ENCODE results near the gene CD24. TPM values are rescaled to one million over a fixed set of nuclear protein-coding genes. Genes with fewer than 3 reads are reported as not detected.

The CD24 gene
- total and polyA plus RNA-seq, 2 of the 8 experiments (the other 6 are each of a cell fraction or from before 2014, with no cell fraction given), result 2,134 to 2,327 TPM

- H2BK120ac ChIP-seq (replicated peaks; ENCODE audit: low read depth, low read length), result no peak overlapping the region
- no peak overlapping the region for H2AK5ac ChIP-seq (ENCODE audit: low read depth, low read length)
- no peak overlapping the region for H2BK15ac ChIP-seq (ENCODE audit: low read length)
- no peak overlapping the region for H2BK12ac ChIP-seq (ENCODE audit: low read depth, low read length)
- CTCF ChIA-PET (ENCODE audit: partially characterized antibody), result interaction anchor here (0.6 to 1.4 kb wide), 2 partner anchors 33 to 299 kb away, joined by 4 to 5 read pairs; no protein-coding TSS in a partner anchor
- H3K4ac ChIP-seq (replicated peaks; ENCODE audit: insufficient read length, low read depth, low read length), result no peak overlapping the region
- no peaks in the 10 kb centered on the region for H3K79me1 ChIP-seq (ENCODE audit: low read depth, low read length)
- H3K56ac ChIP-seq (replicated peaks; ENCODE audit: insufficient read length, low read depth, low read length), result no peak overlapping the region
- no peak overlapping the region for H2AFZ ChIP-seq (ENCODE audit: low read length)
- no peak overlapping the region for H3K4me2 ChIP-seq (ENCODE audit: insufficient read depth in 1 of 2, low read depth in 2 of 2, low read length in 2 of 2)
- no peak overlapping the region for H3K23ac ChIP-seq (ENCODE audit: insufficient read length)
- H3K27me3 ChIP-seq (replicated peaks in 1 of 4; ENCODE audit: control insufficient read depth in 3 of 4, extremely low read depth in 1 of 4, insufficient read depth in 3 of 4, low read length in 3 of 4), result no peaks in the 10 kb centered on the region
- H4K91ac ChIP-seq (replicated peaks; ENCODE audit: insufficient read length, low read length), result no peak overlapping the region
- DNase-seq (ENCODE audit: low read depth in 1 of 2, low spot score in 2 of 2) (no peak), FAIRE-seq (no peak)
- H3K9ac ChIP-seq (replicated peaks in 1 of 4; ENCODE audit: extremely low read depth in 1 of 4, low read depth in 3 of 4, low read length in 3 of 4), result no peak overlapping the region
- H3K18ac ChIP-seq (ENCODE audit: extremely low read depth, low read length), result no peak overlapping the region
- no peak overlapping the region for H3K4me3 ChIP-seq (ENCODE audit: extremely low read depth in 1 of 4, insufficient read depth in 2 of 4, low read depth in 3 of 4, low read length in 4 of 4)
- no peak overlapping the region for H4K5ac ChIP-seq (ENCODE audit: insufficient read length, low read depth, low read length)
- no peaks in the 10 kb centered on the region for H3K23me2 ChIP-seq (ENCODE audit: low read depth, low read length)
- H3K4me1 ChIP-seq (replicated peaks in 1 of 4; ENCODE audit: control insufficient read depth in 3 of 4, insufficient read depth in 4 of 4, low read length in 3 of 4), result no peaks in the 10 kb centered on the region
- H4K8ac ChIP-seq (ENCODE audit: extremely low read depth, insufficient read depth, low read length), result no peak overlapping the region
- no peak overlapping the region for H2BK5ac ChIP-seq (ENCODE audit: low read depth, low read length)
- H2BK20ac ChIP-seq (ENCODE audit: low read length), result no peak overlapping the region
- no peak overlapping the region for H3K27ac ChIP-seq (ENCODE audit: low read depth, low read length)
- H3K14ac ChIP-seq (ENCODE audit: insufficient read length), result no peak overlapping the region
- H3K9me3 ChIP-seq (ENCODE audit: insufficient read depth in 2 of 2, low read depth in 1 of 2, low read length in 1 of 2), result no peaks in the 10 kb centered on the region; a peak in 1 of 4 replicates
- H3K79me2 ChIP-seq (ENCODE audit: control insufficient read depth in 1 of 2, insufficient read depth in 2 of 2, low read length in 2 of 2), result no peaks in the 10 kb centered on the region
- WGBS, 2 experiments (ENCODE audit: extremely low coverage in 1 of 2, insufficient coverage in 1 of 2, insufficient read length in 1 of 2, insufficient replicate concordance in 2 of 2, low coverage in 1 of 2, low lambda C conversion rate in 2 of 2, missing lambda C conversion rate in 1 of 2), result 100% methylated on average over 1 of the region's 1 CpG; no CpG with 5 or more reads in 1 of the 2 experiments
- no peaks in the 10 kb centered on the region for H3K36me3 ChIP-seq (ENCODE audit: control insufficient read depth in 2 of 4, insufficient read depth in 4 of 4, low read length in 3 of 4)
- POLR2A ChIA-PET (ENCODE audit: partially characterized antibody), result interaction anchor here (0.6 to 2.2 kb wide), 3 partner anchors 8 to 160 kb away, joined by 3 to 8 read pairs (median 3); no protein-coding TSS in a partner anchor
- no peaks in the 10 kb centered on the region for H4K20me1 ChIP-seq (replicated peaks in 1 of 2; ENCODE audit: control insufficient read depth in 1 of 2, insufficient read depth in 2 of 2, low read length in 2 of 2)
- TF ChIP-seq KDM4A (IDR thresholded peaks at IDR 0.05; ENCODE audit: low read depth, low read length, severe bottlenecking), result no peak
- no peak for TF ChIP-seq RAD21 (IDR thresholded peaks at IDR 0.05 in 1 of 2, conservative IDR thresholded peaks at IDR 0.05 in 1 of 2; ENCODE audit: low read depth in 2 of 2, low read length in 2 of 2)
- no peak for TF ChIP-seq BACH1 (IDR thresholded peaks at IDR 0.05; ENCODE audit: low read length)
- no peak for TF ChIP-seq CTBP2 (IDR thresholded peaks at IDR 0.05; ENCODE audit: borderline replicate concordance, insufficient read depth, insufficient read length, low read length)
- TF ChIP-seq NANOG (IDR thresholded peaks at IDR 0.05; ENCODE audit: insufficient read depth, low read depth, low read length, poor library complexity, severe bottlenecking), result no peak
- TF ChIP-seq YY1 (IDR thresholded peaks at IDR 0.05; ENCODE audit: low read depth, low read length), result no peak
- TF ChIP-seq, protein P1, sequence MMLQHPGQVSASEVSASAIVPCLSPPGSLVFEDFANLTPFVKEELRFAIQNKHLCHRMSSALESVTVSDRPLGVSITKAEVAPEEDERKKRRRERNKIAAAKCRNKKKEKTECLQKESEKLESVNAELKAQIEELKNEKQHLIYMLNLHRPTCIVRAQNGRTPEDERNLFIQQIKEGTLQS (IDR thresholded peaks at IDR 0.05; ENCODE audit: insufficient read depth, low read depth, low read length), result no peak
- no peak for TF ChIP-seq TEAD4 (IDR thresholded peaks at IDR 0.05; ENCODE audit: low read depth, low read length)
- TF ChIP-seq SAP30 (IDR thresholded peaks at IDR 0.05; ENCODE audit: insufficient read depth, insufficient replicate concordance, low read length), result no peak
- TF ChIP-seq CHD2 (IDR thresholded peaks at IDR 0.05; ENCODE audit: low read length), result no peak
- TF ChIP-seq JUND (IDR thresholded peaks at IDR 0.05; ENCODE audit: low read length), result no peak
- TF ChIP-seq MAFK (IDR thresholded peaks at IDR 0.05; ENCODE audit: low read depth, low read length), result no peak
- no peak for TF ChIP-seq TBP (IDR thresholded peaks at IDR 0.05; ENCODE audit: low read depth, low read length)
Observed at GRCh38 chr6:106964099-106964498, 10.4 kb downstream of the CD24 start.

Measured in H1 (cell line).